Spleen (tissue), 7 donors: ENCODE measurements around the gene HK3.

ENCODE experiments used
- CTCF ChIP-seq, 11 experiments: fragments of 200-600 bp in 7 of 11; fragments of 450-650 bp in 4 of 11; sonication (generic) in 4 of 11; IDR thresholded peaks in 8 of 11; conservative IDR thresholded peaks in 3 of 11; 1 replicate in 7 of 11; 2 replicates in 4 of 11; pipeline versions ENCODE4 v1.4.0 to v1.8.0; 2016 to 2021; ENCODE audit warnings: antibody characterized with exemption in 11 of 11, inconsistent platforms in 4 of 11, mild to moderate bottlenecking in 1 of 11
- POLR2AphosphoS5 ChIP-seq, 3 donors: sonication (generic); formaldehyde crosslinking; IDR thresholded peaks; one replicate each; pipeline ENCODE4 v1.5.1; 2017; ENCODE audit warnings: antibody characterized with exemption in 3 of 3
- donor health status: DM: no; HTN: no; CAD: no; lungs with moderate emphysema.
- donor health status: DM: no; HTN: no; CAD: no.
- donor health status: DM: no; HTN: no; CAD: no.

GRCh38 chr5:176888016-176888864 lies 10.9 kb downstream of the HK3 start:
- TF ChIP-seq POLR2AphosphoS5 (IDR thresholded peaks at IDR 0.05) (peak in 1 of 3 donors; percentile 55), CTCF (IDR thresholded peaks at IDR 0.05 in 8 of 11, conservative IDR thresholded peaks at IDR 0.05 in 3 of 11) (no peak)
